ENCODE results near the gene STEAP2. TPM values are rescaled to one million over a fixed set of nuclear protein-coding genes. Genes with fewer than 3 reads are reported as not detected.

STEAP2 gene
- not detected for total RNA-seq

DNA sequence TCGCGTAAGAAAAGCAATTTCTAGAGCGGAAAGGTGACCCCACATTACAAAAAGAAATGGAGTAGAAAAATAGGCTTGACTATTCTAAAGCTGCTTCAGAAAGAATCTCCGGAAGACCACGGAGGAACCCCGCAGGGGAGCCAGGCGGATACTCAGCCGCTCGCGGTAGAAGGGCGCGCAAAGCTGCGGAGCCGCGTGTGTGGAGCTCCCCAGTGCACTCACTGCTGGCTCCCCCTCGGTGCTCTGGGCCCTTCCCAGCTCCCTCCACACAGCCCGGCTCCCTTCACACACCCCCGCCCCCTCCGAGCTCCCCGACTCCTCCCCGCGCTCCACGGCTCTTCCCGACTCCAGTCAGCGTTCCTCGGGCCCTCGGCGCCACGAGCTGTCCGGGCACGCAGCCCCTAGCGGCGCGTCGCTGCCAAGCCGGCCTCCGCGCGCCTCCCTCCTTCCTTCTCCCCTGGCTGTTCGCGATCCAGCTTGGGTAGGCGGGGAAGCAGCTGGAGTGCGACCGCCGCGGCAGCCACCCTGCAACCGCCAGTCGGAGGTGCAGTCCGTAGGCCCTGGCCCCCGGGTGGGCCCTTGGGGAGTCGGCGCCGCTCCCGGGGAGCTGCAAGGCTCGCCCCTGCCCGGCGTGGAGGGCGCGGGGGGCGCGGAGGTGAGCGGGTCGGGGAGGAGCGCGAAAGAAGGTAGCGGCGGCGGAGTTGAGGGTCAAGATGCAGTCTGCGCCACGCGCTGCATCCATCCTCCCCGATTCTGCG lies at the start of gene STEAP2:
STEAP2 (plus strand) TSS at position 350 of the 758 bp plus-strand sequence. CDS start 13,343 bp downstream, outside the sequence.
- CTCF ChIA-PET, result interaction anchor here (1.1 to 2.1 kb wide), 8 partner anchors 11 to 101 kb away, joined by 3 to 5 read pairs (median 4); partner anchors contain the start of gene STEAP1
- ATAC-seq (peak; percentile 75), DNase-seq (peak; percentile 41)
- Mint-ChIP-seq H3K36me3 (no peaks in the 10 kb centered on the region), H3K4me1 (peaks cover 7% of the 10 kb centered on the region), H3K27ac (no peak within 1 kb of the TSS), H3K9me3 (ENCODE audit: low read depth) (no peaks in the 10 kb centered on the region), H3K4me3 (no peak within 1 kb of the TSS), H3K27me3 (peaks cover 31% of the 10 kb centered on the region)

DNA sequence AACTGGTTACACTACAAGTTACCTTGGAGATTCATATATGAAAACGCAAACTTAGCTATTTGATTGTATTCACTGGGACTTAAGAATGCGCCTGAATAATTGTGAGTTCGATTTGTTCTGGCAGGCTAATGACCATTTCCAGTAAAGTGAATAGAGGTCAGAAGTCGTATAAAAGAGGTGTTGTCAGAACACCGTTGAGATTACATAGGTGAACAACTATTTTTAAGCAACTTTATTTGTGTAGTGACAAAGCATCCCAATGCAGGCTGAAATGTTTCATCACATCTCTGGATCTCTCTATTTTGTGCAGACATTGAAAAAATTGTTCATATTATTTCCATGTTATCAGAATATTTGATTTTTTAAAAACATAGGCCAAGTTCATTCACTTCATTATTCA lies 48.0 kb upstream of the STEAP2 start:
- Mint-ChIP-seq H3K4me3 (no peak overlapping the region), H3K9me3 (ENCODE audit: low read depth) (no peaks in the 10 kb centered on the region), H3K36me3 (no peaks in the 10 kb centered on the region), H3K27ac (no peak overlapping the region), H3K27me3 (peaks cover 34% of the 10 kb centered on the region), H3K4me1 (no peaks in the 10 kb centered on the region)
- DNase-seq, result no peak
- ATAC-seq, result no peak
- CTCF ChIA-PET, result no interaction called here

DNA sequence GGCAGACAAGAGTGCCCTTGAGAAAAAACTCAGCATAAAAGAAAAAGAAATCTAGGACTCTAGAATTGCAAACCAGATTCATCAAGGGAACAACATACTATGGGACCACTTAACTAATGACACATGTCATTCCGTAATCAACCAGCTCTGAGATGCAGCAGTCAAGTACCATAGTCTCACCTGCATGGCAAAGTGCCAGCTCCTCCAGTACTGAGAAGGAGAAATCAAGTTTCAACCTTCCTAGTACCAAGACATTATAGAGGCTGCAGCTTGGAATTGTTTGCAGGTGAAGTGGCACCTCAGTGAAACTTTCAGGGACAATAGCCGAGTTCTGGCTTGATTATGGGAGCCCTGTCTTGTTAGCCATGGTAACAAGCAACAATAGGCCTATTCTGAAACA lies 45.8 kb upstream of the STEAP2 start:
- no peak overlapping the region for H3K4me3 Mint-ChIP-seq
- H3K27ac Mint-ChIP-seq, result no peak overlapping the region
- peaks cover 39% of the 10 kb centered on the region for H3K27me3 Mint-ChIP-seq
- no peaks in the 10 kb centered on the region for H3K36me3 Mint-ChIP-seq
- no peaks in the 10 kb centered on the region for H3K4me1 Mint-ChIP-seq
- DNase-seq, result no peak
- peaks cover 3% of the 10 kb centered on the region for H3K9me3 Mint-ChIP-seq (ENCODE audit: low read depth)
- CTCF ChIA-PET, result interaction anchor here (0.9 kb wide), 1 partner anchor 12 kb away, joined by 4 read pairs; the partner anchor contains the start of gene STEAP1
- no peak for ATAC-seq

DNA sequence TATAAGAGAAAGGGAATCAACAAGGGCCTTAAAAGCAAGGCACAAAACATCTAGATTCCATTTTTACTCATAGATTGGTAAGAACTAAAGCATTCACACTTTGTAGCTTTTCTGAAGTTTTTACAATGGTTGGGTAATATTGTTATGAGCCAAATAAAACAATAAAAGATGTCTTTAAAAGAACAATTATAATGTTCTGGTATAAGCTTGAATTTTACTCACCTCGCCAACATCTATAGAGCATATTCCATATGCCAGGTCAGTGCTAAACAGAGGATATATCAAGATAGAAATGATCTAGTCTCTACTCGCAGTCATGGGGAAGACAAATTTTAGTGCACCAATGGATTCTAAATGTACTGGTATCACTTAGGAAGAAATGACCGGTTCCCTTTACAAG lies 45.4 kb upstream of the STEAP2 start:
- no peaks in the 10 kb centered on the region for H3K4me1 Mint-ChIP-seq
- no peaks in the 10 kb centered on the region for H3K36me3 Mint-ChIP-seq
- H3K4me3 Mint-ChIP-seq, result no peak overlapping the region
- ATAC-seq (no peak), DNase-seq (no peak)
- peaks cover 43% of the 10 kb centered on the region for H3K27me3 Mint-ChIP-seq
- peaks cover 3% of the 10 kb centered on the region for H3K9me3 Mint-ChIP-seq (ENCODE audit: low read depth)
- H3K27ac Mint-ChIP-seq, result no peak overlapping the region
- CTCF ChIA-PET, result interaction anchor here (1.5 kb wide), 1 partner anchor 45 kb away, joined by 4 read pairs; the partner anchor contains the start of gene STEAP2

- Mint-ChIP-seq H3K9me3 (ENCODE audit: low read depth) (peaks cover 7% of the 10 kb centered on the region), H3K4me3 (no peak overlapping the region), H3K27ac (no peak overlapping the region), H3K27me3 (peaks cover 46% of the 10 kb centered on the region), H3K36me3 (no peaks in the 10 kb centered on the region), H3K4me1 (no peaks in the 10 kb centered on the region)
- no peak for ATAC-seq
- no peak for DNase-seq
- CTCF ChIA-PET, result interaction anchor here (1.5 kb wide), 1 partner anchor 44 kb away, joined by 4 read pairs; the partner anchor contains the start of gene STEAP2
Observed at GRCh38 chr7:90167361-90167760, 44.2 kb upstream of the STEAP2 start.

GRCh38 chr7:90169891-90170290 lies 41.6 kb upstream of the STEAP2 start:
- Mint-ChIP-seq H3K27ac (no peak overlapping the region), H3K4me3 (no peak overlapping the region), H3K4me1 (peaks cover 7% of the 10 kb centered on the region), H3K36me3 (no peaks in the 10 kb centered on the region), H3K27me3 (peaks cover 32% of the 10 kb centered on the region), H3K9me3 (ENCODE audit: low read depth) (peaks cover 7% of the 10 kb centered on the region)
- CTCF ChIA-PET, result no interaction called here
- no peak for ATAC-seq
- no peak for DNase-seq

DNA sequence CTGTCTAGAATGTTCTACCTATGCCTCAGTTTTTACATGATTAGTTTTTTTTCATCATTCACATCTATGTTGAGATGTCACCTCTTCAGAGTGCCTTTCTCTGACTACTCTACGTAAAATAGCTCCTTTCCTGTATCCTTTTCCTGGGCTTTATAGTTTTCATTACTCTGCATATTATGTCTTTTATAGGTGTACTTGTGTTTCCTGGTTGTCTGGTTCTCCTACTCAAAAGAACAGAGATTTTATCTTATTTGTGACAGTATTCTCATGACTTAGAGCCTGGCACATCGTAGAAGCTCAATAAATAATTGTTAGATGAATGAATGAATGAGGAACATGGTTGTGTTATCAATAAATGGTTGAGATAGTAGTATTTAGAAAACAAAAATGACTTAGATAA lies 39.4 kb upstream of the STEAP2 start:
- Mint-ChIP-seq H3K27ac (no peak overlapping the region), H3K9me3 (ENCODE audit: low read depth) (peaks cover 8% of the 10 kb centered on the region), H3K27me3 (peaks cover 13% of the 10 kb centered on the region), H3K36me3 (peaks cover under 1% of the 10 kb centered on the region), H3K4me1 (peaks cover 7% of the 10 kb centered on the region), H3K4me3 (no peak overlapping the region)
- CTCF ChIA-PET, result no interaction called here
- DNase-seq, result no peak
- no peak for ATAC-seq

DNA sequence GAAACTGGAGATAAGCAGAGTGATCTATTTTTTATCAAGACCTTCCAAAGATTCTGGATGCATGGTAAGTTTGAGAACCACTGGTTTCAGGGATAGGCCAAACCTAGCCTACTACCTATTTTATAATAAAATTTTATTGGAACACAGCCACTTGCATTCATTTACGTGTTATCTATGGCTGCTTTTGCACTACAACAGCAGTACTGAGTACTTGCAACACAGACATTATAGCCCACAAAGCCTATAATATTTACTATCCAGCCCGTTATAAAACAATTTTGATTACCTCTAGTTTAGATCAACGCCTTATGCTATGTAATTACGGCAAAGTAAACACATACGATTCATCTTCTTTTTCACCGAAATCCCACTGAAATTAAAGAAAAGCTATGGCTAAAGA lies 38.9 kb upstream of the STEAP2 start:
- CTCF ChIA-PET, result no interaction called here
- H3K27me3 Mint-ChIP-seq, result peaks cover 13% of the 10 kb centered on the region
- ATAC-seq (no peak), DNase-seq (no peak)
- no peak overlapping the region for H3K27ac Mint-ChIP-seq
- no peak overlapping the region for H3K4me3 Mint-ChIP-seq
- peaks cover 7% of the 10 kb centered on the region for H3K4me1 Mint-ChIP-seq
- peaks cover 8% of the 10 kb centered on the region for H3K9me3 Mint-ChIP-seq (ENCODE audit: low read depth)
- peaks cover 3% of the 10 kb centered on the region for H3K36me3 Mint-ChIP-seq

DNA sequence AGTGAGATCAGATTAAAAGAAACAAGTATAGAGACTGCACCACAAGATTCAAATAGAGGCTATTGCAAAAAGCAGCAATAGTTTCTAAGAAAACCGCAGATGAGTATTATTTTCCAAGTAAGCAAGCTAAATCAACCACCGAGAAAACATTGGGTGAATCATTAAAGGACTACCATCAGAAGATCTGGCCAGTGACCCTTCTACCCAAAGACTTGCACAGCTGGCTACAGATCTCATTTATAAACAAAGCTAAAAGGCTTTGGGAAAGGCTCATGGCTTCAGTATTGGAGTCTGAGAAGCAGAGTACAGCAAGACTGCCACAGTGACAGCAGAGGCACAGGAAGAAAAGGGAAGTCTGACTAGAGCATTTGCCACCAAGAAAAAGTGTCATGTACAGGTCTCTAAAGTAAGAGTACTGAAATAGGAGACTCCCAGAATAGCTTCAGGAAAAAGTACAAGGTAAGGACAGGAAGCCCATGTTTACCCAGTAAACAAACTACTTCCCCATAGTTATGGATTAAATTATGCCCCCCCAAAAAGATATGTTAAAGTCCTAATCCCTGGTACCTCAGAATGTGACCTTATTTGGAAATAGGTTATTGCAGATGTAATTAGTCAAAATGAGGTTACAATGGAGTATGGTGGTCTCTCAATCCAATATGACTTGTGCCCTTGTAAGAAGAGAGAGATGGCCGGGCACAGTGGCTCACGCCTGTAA lies 38.3 kb upstream of the STEAP2 start:
- CTCF ChIA-PET, result no interaction called here
- Mint-ChIP-seq H3K27ac (peak overlapping the region; percentile 52), H3K27me3 (peaks cover 13% of the 10 kb centered on the region), H3K4me3 (no peak overlapping the region), H3K36me3 (peaks cover 3% of the 10 kb centered on the region), H3K4me1 (peaks cover 7% of the 10 kb centered on the region), H3K9me3 (ENCODE audit: low read depth) (peaks cover 8% of the 10 kb centered on the region)
- ATAC-seq, result no peak
- DNase-seq, result no peak

- Mint-ChIP-seq H3K4me3 (no peak overlapping the region), H3K36me3 (peaks cover 3% of the 10 kb centered on the region), H3K27me3 (peaks cover 7% of the 10 kb centered on the region), H3K27ac (no peak overlapping the region), H3K4me1 (peaks cover 23% of the 10 kb centered on the region), H3K9me3 (ENCODE audit: low read depth) (peaks cover 5% of the 10 kb centered on the region)
- CTCF ChIA-PET, result no interaction called here
- ATAC-seq, result no peak
- no peak for DNase-seq
Observed at GRCh38 chr7:90175667-90176066, 35.9 kb upstream of the STEAP2 start.

GRCh38 chr7:90176195-90176594 lies 35.3 kb upstream of the STEAP2 start:
- peaks cover 5% of the 10 kb centered on the region for H3K9me3 Mint-ChIP-seq (ENCODE audit: low read depth)
- DNase-seq (no peak), ATAC-seq (no peak)
- peaks cover 23% of the 10 kb centered on the region for H3K4me1 Mint-ChIP-seq
- H3K27ac Mint-ChIP-seq, result no peak overlapping the region
- H3K36me3 Mint-ChIP-seq, result peaks cover 3% of the 10 kb centered on the region
- H3K4me3 Mint-ChIP-seq, result no peak overlapping the region
- CTCF ChIA-PET, result no interaction called here
- peaks cover 3% of the 10 kb centered on the region for H3K27me3 Mint-ChIP-seq

GRCh38 chr7:90178166-90178565 lies 33.4 kb upstream of the STEAP2 start:
- Mint-ChIP-seq H3K9me3 (ENCODE audit: low read depth) (peaks cover 2% of the 10 kb centered on the region), H3K27me3 (peaks cover under 1% of the 10 kb centered on the region), H3K27ac (no peak overlapping the region), H3K4me3 (no peak overlapping the region), H3K4me1 (peaks cover 20% of the 10 kb centered on the region), H3K36me3 (peaks cover 4% of the 10 kb centered on the region)
- CTCF ChIA-PET, result interaction anchor here (1.2 kb wide), 1 partner anchor 90 kb away, joined by 3 read pairs; no protein-coding TSS in a partner anchor
- DNase-seq (no peak), ATAC-seq (no peak)

DNA sequence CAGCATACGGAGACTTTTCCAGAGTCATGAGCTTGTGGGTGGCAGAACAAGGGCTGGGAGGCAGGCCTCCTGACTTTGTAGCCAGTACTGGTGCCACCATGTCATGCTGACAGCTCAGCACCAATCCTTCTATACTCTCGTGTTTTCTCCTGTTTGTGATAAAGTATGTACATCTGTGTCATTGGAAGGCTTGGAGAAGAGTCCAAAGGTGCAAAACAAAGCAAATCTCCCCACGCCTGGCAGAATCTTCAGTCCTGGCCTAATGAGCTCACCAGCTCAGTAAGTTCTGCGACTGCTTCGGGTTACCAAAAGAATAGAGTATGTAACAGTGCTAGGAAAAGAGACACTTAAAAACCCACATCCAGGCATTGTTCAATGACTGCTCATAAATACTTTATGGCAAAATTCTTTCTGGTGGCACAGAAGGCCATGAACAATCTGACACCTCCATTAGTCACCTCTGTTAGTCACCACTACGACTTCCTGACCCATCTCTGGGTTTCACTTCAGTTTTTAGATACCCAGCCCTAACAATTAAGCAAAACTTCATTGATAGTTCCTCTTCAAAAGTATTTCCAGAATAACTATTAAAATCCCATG lies 32.8 kb upstream of the STEAP2 start:
- ATAC-seq, result peak; percentile 94
- Mint-ChIP-seq H3K4me3 (no peak overlapping the region), H3K27me3 (peaks cover 2% of the 10 kb centered on the region), H3K36me3 (peaks cover 4% of the 10 kb centered on the region), H3K4me1 (peaks cover 18% of the 10 kb centered on the region), H3K27ac (peak overlapping the region; percentile 61), H3K9me3 (ENCODE audit: low read depth) (peaks cover 2% of the 10 kb centered on the region)
- CTCF ChIA-PET, result no interaction called here
- no peak for DNase-seq

Measured in activated CD8-positive, alpha-beta memory T cell treated with anti-CD3 and anti-CD28 coated beads, Interleukin-2, amount 10 ng/mL, durations not matched to agents 7 days and 5 days (primary cell).